ENCODE results near the gene CFAP20DC.

CFAP20DC gene

DNA sequence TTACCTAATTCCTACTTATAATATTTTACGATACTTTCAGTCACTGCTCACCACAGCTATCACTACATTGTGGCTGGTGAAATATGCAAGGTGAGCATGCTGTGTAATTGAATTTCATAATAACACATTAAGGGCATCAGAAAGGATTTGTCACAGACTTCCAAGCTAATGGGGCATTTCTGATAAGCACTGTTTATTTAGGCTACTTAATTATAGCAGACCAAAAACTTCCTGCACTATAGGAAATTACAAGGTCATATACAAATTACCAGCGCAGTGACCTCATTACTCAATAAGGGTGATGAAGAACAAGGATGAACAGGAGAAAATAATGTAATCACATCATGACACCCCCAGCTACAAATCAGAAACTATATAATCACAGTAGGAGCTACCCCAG, 294.7 kb downstream of the CFAP20DC start:
- H3K9me3 ChIP-seq (ENCODE audit: insufficient read depth, low read depth, low read length): no peaks in the 10 kb centered on the region
- no peak overlapping the region for H3K4me3 ChIP-seq (ENCODE audit: low read length)
- no peak overlapping the region for H3K27ac ChIP-seq (ENCODE audit: low read length)
- no peaks in the 10 kb centered on the region for H3K4me1 ChIP-seq (ENCODE audit: insufficient read depth, low read length)
- no peak overlapping the region for H3K9ac ChIP-seq (ENCODE audit: low read depth, low read length)
- no peaks in the 10 kb centered on the region for H3K36me3 ChIP-seq (ENCODE audit: insufficient read depth, low read depth, low read length)
- no peaks in the 10 kb centered on the region for H3K27me3 ChIP-seq (ENCODE audit: insufficient read depth, low read length)

DNA sequence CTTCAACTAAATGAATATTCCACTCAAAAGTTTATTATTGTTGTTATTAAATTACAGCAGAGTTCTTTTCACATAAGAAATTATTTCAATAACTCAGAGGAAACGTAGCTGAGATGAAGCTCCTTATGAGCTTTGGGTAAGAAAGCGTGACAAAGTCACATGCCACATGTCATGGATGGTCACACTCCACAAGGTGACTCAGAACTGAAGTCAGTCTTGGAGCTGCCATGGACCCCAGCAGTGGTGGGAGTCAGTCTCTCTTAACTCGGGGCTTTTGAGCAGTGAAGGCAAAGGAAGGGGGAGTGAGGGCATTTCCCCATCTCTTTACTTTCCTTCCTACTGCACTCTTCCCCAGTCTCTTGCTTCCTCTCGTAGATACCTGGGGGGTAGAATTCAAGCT, 295.8 kb downstream of the CFAP20DC start:
- no peak overlapping the region for H3K27ac ChIP-seq (ENCODE audit: low read length)
- H3K9me3 ChIP-seq (ENCODE audit: insufficient read depth, low read depth, low read length): no peaks in the 10 kb centered on the region
- no peaks in the 10 kb centered on the region for H3K27me3 ChIP-seq (ENCODE audit: insufficient read depth, low read length)
- no peak overlapping the region for H3K9ac ChIP-seq (ENCODE audit: low read depth, low read length)
- H3K36me3 ChIP-seq (ENCODE audit: insufficient read depth, low read depth, low read length): no peaks in the 10 kb centered on the region
- no peak overlapping the region for H3K4me3 ChIP-seq (ENCODE audit: low read length)
- H3K4me1 ChIP-seq (ENCODE audit: insufficient read depth, low read length): no peaks in the 10 kb centered on the region

DNA sequence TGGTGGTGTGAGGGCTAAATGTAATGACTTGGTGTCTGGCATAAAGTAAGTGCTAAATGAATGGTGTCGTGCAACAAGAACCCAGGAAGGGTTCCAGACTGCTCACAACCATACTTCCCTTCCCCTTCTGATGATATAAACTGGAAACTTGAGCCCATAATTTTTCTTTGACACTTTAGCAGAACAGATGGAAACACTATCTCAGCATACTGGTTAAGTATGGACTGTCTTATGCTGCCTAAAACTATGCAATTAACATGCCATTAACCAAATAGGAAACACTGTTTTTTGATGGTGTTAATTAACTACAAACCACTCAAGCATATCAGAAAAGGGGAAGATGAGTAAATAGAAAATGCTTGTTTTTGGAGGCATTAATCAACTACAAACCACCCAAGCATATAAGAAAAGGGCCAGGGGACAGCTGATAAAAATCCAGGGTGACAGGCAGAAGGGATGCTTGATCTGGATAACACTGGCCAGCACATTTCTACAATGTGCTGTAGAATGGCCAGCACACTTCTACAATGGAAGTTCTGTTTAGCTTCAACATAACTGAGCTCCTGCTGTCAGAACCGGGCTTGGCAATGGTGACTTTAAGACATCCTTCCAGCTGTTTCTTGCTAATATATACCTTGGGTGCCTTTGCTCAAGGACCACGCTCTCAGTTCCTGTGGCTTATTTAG, 297.8 kb downstream of the CFAP20DC start:
- no peak overlapping the region for H3K4me3 ChIP-seq (ENCODE audit: low read length)
- H3K9me3 ChIP-seq (ENCODE audit: insufficient read depth, low read depth, low read length): no peaks in the 10 kb centered on the region
- H3K36me3 ChIP-seq (ENCODE audit: insufficient read depth, low read depth, low read length): no peaks in the 10 kb centered on the region
- H3K9ac ChIP-seq (ENCODE audit: low read depth, low read length): no peak overlapping the region
- H3K27ac ChIP-seq (ENCODE audit: low read length): no peak overlapping the region
- no peaks in the 10 kb centered on the region for H3K4me1 ChIP-seq (ENCODE audit: insufficient read depth, low read length)
- H3K27me3 ChIP-seq (ENCODE audit: insufficient read depth, low read length): no peaks in the 10 kb centered on the region

DNA sequence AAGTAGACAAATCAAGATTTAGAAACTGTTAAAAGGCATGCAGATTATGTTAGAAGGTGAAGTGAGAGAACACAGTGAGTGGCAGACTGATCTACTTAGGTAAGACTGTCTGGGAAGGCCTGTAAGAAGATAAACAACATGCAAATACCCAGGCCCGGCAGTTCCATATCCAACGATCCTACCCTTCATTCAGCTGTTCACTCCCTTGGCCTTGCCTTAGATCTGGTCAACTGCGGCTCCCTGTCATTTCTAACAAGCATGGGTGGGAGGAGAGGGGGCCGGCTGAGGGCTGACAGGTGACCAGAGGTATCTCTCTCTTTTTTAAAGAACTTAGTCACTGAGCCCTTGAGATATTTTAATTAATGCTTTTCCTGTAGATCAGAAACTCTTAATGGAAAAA, 298.6 kb downstream of the CFAP20DC start:
- H3K27ac ChIP-seq (ENCODE audit: low read length): no peak overlapping the region
- no peaks in the 10 kb centered on the region for H3K9me3 ChIP-seq (ENCODE audit: insufficient read depth, low read depth, low read length)
- H3K36me3 ChIP-seq (ENCODE audit: insufficient read depth, low read depth, low read length): no peaks in the 10 kb centered on the region
- no peaks in the 10 kb centered on the region for H3K4me1 ChIP-seq (ENCODE audit: insufficient read depth, low read length)
- no peaks in the 10 kb centered on the region for H3K27me3 ChIP-seq (ENCODE audit: insufficient read depth, low read length)
- H3K9ac ChIP-seq (ENCODE audit: low read depth, low read length): no peak overlapping the region
- no peak overlapping the region for H3K4me3 ChIP-seq (ENCODE audit: low read length)

DNA sequence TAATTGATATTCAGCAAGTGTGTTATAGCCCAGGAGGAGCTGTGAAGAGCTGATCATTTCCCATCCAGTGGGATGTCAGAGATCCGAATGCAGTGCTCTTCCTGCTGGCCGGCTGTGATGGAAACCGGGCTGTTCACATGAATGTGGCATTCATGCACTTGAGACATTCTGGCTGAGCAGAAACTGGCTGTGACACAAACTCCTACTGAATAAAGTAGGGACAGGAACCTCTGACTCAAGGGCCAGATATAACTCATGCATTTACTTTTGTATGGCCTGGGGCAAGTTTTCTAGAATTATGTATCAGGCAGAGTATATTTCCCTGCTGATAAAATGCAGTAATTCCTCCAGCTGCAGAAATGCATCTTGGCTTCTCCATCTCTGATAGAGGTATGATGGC, 299.9 kb downstream of the CFAP20DC start:
- no peaks in the 10 kb centered on the region for H3K36me3 ChIP-seq (ENCODE audit: insufficient read depth, low read depth, low read length)
- H3K27me3 ChIP-seq (ENCODE audit: insufficient read depth, low read length): no peaks in the 10 kb centered on the region
- H3K4me1 ChIP-seq (ENCODE audit: insufficient read depth, low read length): no peaks in the 10 kb centered on the region
- H3K27ac ChIP-seq (ENCODE audit: low read length): no peak overlapping the region
- no peaks in the 10 kb centered on the region for H3K9me3 ChIP-seq (ENCODE audit: insufficient read depth, low read depth, low read length)
- no peak overlapping the region for H3K9ac ChIP-seq (ENCODE audit: low read depth, low read length)
- no peak overlapping the region for H3K4me3 ChIP-seq (ENCODE audit: low read length)

DNA sequence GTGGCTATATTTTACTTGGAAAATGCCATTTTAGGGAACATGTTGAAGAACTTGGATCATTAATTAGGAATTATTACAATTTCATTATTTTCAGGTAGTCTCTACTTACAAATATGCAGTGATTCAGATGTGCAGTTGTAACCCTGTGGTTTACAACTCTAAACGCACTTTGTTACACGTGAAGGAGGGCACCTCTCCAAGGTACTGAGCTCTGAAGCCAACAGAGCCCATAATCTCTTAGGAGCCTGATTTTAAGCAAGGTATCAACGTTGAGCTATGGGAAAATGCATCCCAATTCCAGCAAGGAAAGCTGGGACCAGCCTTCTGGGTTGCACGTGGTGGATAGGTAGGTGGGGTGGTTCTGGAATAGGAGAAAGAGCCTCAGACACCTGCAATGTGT, 301.8 kb downstream of the CFAP20DC start:
- Histone ChIP-seq H3K27ac (ENCODE audit: low read length) (no peak overlapping the region), H3K9me3 (ENCODE audit: insufficient read depth, low read depth, low read length) (no peaks in the 10 kb centered on the region), H3K4me1 (ENCODE audit: insufficient read depth, low read length) (no peaks in the 10 kb centered on the region), H3K9ac (ENCODE audit: low read depth, low read length) (no peak overlapping the region), H3K27me3 (ENCODE audit: insufficient read depth, low read length) (no peaks in the 10 kb centered on the region), H3K36me3 (ENCODE audit: insufficient read depth, low read depth, low read length) (no peaks in the 10 kb centered on the region), H3K4me3 (ENCODE audit: low read length) (no peak overlapping the region)

DNA sequence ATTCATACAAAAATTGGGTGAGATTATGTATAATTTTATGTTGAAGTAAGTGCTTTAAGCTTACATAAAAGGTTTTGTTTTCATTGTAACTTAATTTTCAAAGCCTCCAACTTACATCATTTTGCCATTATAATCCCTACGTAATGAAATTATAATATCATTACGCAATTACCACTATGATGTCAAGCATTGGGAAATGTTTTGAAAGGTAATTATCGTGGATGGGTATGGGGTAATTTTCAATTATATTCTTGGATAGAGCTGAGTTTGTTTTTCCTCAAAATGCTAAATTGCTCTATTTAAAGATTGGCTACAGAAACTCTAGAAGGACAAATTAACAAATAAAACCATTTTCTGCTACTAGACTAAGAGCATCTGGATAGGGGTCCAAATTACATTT, 303.1 kb downstream of the CFAP20DC start:
- no peak overlapping the region for H3K4me3 ChIP-seq (ENCODE audit: low read length)
- no peaks in the 10 kb centered on the region for H3K4me1 ChIP-seq (ENCODE audit: insufficient read depth, low read length)
- H3K36me3 ChIP-seq (ENCODE audit: insufficient read depth, low read depth, low read length): no peaks in the 10 kb centered on the region
- no peaks in the 10 kb centered on the region for H3K9me3 ChIP-seq (ENCODE audit: insufficient read depth, low read depth, low read length)
- no peak overlapping the region for H3K9ac ChIP-seq (ENCODE audit: low read depth, low read length)
- no peak overlapping the region for H3K27ac ChIP-seq (ENCODE audit: low read length)
- H3K27me3 ChIP-seq (ENCODE audit: insufficient read depth, low read length): no peaks in the 10 kb centered on the region

DNA sequence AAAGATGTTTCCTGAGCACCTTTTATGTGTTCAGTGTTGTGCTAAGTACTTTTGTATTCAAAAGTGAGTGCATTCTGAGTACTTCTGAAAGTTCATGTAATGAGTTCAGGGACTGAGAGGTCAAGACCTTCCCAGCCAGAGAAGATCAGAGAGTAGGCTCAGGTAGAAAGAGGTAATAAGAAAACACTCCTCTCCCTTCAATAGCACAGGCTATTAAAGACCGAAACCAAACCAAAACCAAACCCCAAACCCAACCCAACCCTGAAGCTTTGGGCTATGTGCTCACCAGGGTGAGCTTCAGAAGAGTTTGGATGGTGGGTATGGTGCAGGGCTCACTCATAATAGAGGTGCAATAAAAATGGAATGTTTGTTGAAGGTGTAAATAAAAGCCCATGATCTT, 306.5 kb downstream of the CFAP20DC start:
- Histone ChIP-seq H3K9ac (ENCODE audit: low read depth, low read length) (no peak overlapping the region), H3K36me3 (ENCODE audit: insufficient read depth, low read depth, low read length) (no peaks in the 10 kb centered on the region), H3K4me1 (ENCODE audit: insufficient read depth, low read length) (no peaks in the 10 kb centered on the region), H3K4me3 (ENCODE audit: low read length) (no peak overlapping the region), H3K27ac (ENCODE audit: low read length) (no peak overlapping the region), H3K9me3 (ENCODE audit: insufficient read depth, low read depth, low read length) (no peaks in the 10 kb centered on the region), H3K27me3 (ENCODE audit: insufficient read depth, low read length) (no peaks in the 10 kb centered on the region)

DNA sequence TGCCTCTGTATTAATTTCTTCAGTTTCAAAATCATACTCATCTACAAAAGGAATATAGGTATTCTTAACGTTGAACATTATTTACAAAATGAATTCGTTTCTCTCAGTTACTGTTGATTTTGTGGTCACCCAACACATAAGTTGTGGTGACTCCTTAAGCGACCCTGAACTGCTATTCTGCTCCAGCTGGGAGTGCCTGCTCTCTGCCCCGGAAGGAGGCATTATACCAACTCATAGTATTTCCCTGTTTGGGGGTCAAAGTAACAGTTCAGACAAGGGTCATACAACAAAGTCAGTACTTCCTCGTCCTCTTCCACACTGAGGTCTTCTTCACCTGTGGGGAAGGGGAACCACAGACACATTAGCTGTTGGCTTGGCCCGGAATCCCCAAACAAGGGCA, 307.6 kb downstream of the CFAP20DC start:
- no peak overlapping the region for H3K27ac ChIP-seq (ENCODE audit: low read length)
- H3K9me3 ChIP-seq (ENCODE audit: insufficient read depth, low read depth, low read length): no peaks in the 10 kb centered on the region
- H3K4me3 ChIP-seq (ENCODE audit: low read length): no peak overlapping the region
- H3K27me3 ChIP-seq (ENCODE audit: insufficient read depth, low read length): no peaks in the 10 kb centered on the region
- no peaks in the 10 kb centered on the region for H3K36me3 ChIP-seq (ENCODE audit: insufficient read depth, low read depth, low read length)
- no peaks in the 10 kb centered on the region for H3K4me1 ChIP-seq (ENCODE audit: insufficient read depth, low read length)
- H3K9ac ChIP-seq (ENCODE audit: low read depth, low read length): no peak overlapping the region

DNA sequence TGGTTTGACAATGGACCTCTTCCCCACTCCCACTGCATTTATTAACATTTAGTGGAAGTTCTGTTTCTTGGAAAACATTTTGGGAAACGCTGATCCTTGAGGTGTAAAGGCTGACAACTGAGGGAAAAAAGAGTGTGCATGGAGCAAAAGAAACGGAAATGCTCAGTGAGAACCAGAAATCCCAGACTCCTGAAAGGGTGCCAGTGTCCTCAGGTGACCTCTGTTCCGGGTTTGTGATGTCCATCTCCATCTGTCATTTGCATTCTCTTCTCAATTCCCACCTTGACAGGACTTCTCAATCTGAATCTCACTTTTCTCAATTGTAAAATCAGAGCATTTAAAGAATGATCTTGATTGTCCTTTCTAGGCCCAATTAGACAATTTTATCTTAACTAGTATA, 312.2 kb downstream of the CFAP20DC start:
- H3K4me3 ChIP-seq (ENCODE audit: low read length): no peak overlapping the region
- no peak overlapping the region for H3K27ac ChIP-seq (ENCODE audit: low read length)
- no peaks in the 10 kb centered on the region for H3K9me3 ChIP-seq (ENCODE audit: insufficient read depth, low read depth, low read length)
- H3K9ac ChIP-seq (ENCODE audit: low read depth, low read length): no peak overlapping the region
- H3K27me3 ChIP-seq (ENCODE audit: insufficient read depth, low read length): no peaks in the 10 kb centered on the region
- H3K36me3 ChIP-seq (ENCODE audit: insufficient read depth, low read depth, low read length): no peaks in the 10 kb centered on the region
- no peaks in the 10 kb centered on the region for H3K4me1 ChIP-seq (ENCODE audit: insufficient read depth, low read length)

DNA sequence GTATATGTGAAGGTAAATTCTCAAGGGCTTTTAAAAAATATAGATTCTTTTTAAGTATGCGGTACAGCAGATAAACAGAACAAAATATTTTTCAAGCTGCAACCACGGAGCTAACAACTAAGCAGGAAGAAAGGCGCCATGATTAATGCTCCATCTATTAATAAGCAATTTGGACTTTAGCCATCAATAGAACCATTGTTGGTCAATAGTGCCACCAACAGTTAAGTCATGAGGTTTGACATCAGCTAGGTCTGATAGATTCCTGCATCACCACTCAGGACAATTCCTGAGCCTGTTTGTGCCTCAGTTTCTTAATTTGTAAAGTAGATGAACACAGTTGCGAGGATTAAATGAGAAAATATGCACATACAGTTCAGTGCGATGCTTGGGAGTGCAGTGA, 318.2 kb downstream of the CFAP20DC start:
- no peaks in the 10 kb centered on the region for H3K36me3 ChIP-seq (ENCODE audit: insufficient read depth, low read depth, low read length)
- H3K9ac ChIP-seq (ENCODE audit: low read depth, low read length): no peak overlapping the region
- H3K9me3 ChIP-seq (ENCODE audit: insufficient read depth, low read depth, low read length): no peaks in the 10 kb centered on the region
- H3K27ac ChIP-seq (ENCODE audit: low read length): no peak overlapping the region
- no peaks in the 10 kb centered on the region for H3K27me3 ChIP-seq (ENCODE audit: insufficient read depth, low read length)
- no peak overlapping the region for H3K4me3 ChIP-seq (ENCODE audit: low read length)
- no peaks in the 10 kb centered on the region for H3K4me1 ChIP-seq (ENCODE audit: insufficient read depth, low read length)

DNA sequence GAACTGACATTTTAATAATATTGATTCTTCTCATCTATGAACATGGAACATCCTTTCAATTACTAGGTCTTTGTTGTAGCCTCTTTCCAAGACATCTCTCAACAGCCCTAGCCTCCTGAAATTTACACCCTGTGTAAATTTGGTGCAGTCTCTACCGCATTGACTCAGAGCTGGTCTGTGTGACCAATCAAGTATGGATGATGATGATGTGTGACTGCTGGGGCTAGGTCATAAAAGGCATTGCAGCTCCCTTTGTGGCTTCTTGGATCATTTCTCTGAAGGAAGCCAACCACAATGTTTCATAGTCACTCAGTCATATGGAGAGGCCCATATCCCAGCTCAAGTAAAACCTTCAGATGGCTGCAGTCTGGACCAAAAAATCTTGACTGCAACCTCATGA, 321.1 kb downstream of the CFAP20DC start:
- Histone ChIP-seq H3K4me1 (ENCODE audit: insufficient read depth, low read length) (no peaks in the 10 kb centered on the region), H3K27ac (ENCODE audit: low read length) (no peak overlapping the region), H3K9me3 (ENCODE audit: insufficient read depth, low read depth, low read length) (no peaks in the 10 kb centered on the region), H3K9ac (ENCODE audit: low read depth, low read length) (no peak overlapping the region), H3K4me3 (ENCODE audit: low read length) (no peak overlapping the region), H3K27me3 (ENCODE audit: insufficient read depth, low read length) (no peaks in the 10 kb centered on the region), H3K36me3 (ENCODE audit: insufficient read depth, low read depth, low read length) (no peaks in the 10 kb centered on the region)

All from iPS-20b (cell line).